ENCODE results near the gene TEF.

Gene TEF

GRCh38 chr22:41343300-41343699 lies 38.4 kb upstream of the TEF start:
- Histone ChIP-seq H3K36me3 (ENCODE audit: low read length) (no peaks in the 10 kb centered on the region), H3K9ac (ENCODE audit: low read length) (no peak overlapping the region)
- TF ChIP-seq CTCF (IDR thresholded peaks at IDR 0.05; ENCODE audit: insufficient read depth, low read length, poor library complexity, severe bottlenecking): no peak
- no peak for TF ChIP-seq EZH2phosphoT487 (conservative IDR thresholded peaks at IDR 0.05; ENCODE audit: low read length)

DNA sequence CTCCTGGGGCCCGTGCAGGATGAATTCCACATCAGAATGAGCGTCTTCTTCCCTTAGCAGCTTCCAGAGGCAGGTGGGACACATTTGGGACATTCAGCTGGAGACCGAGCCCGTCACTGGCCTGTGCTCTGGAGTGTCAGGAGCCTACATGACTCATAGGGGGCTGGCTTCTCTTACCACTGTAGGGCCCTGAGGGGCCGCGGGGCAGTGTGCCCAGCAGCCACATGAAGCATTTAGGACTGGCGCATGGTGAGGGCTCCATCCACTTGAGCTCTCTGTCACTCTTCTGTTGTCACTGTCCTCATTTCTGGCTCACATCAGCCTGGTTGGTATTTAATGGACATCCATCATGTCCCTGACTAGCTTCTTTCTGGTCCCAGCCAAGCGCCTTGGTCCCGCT lies 38.0 kb upstream of the TEF start:
- Histone ChIP-seq H3K27ac (ENCODE audit: low read depth, low read length) (no peak overlapping the region), H3F3A (ENCODE audit: insufficient read depth) (no peaks in the 10 kb centered on the region), H2AFZ (ENCODE audit: low read depth, low read length, severe bottlenecking) (no peak overlapping the region), H3K4me2 (ENCODE audit: low read depth, low read length, poor library complexity, severe bottlenecking) (no peak overlapping the region), H3K9me3 (ENCODE audit: insufficient read depth, low read length) (no peaks in the 10 kb centered on the region), H3K36me3 (ENCODE audit: low read length) (no peaks in the 10 kb centered on the region), H3K9me2 (replicated peaks; ENCODE audit: insufficient read depth, low read length) (no peaks in the 10 kb centered on the region), H3K9ac (ENCODE audit: low read length) (no peak overlapping the region), H3K79me2 (ENCODE audit: insufficient read depth, low read length) (no peaks in the 10 kb centered on the region), H4K20me1 (ENCODE audit: low read depth, low read length) (no peaks in the 10 kb centered on the region), H3K27me3 (ENCODE audit: low read length) (no peaks in the 10 kb centered on the region), H3K4me3 (ENCODE audit: insufficient read depth, low read length, poor library complexity, severe bottlenecking) (no peak overlapping the region)
- TF ChIP-seq CTCF (IDR thresholded peaks at IDR 0.05; ENCODE audit: insufficient read depth, low read length, poor library complexity, severe bottlenecking) (no peak), EZH2phosphoT487 (conservative IDR thresholded peaks at IDR 0.05; ENCODE audit: low read length) (no peak)

More at GRCh38 chr22:41343300-41343699, 38.4 kb upstream of the TEF start:
- H3K4me3 ChIP-seq (ENCODE audit: insufficient read depth, low read length, poor library complexity, severe bottlenecking): no peak overlapping the region
- H4K20me1 ChIP-seq (ENCODE audit: low read depth, low read length): no peaks in the 10 kb centered on the region
- no peaks in the 10 kb centered on the region for H3F3A ChIP-seq (ENCODE audit: insufficient read depth)
- no peaks in the 10 kb centered on the region for H3K9me2 ChIP-seq (replicated peaks; ENCODE audit: insufficient read depth, low read length)
- no peak overlapping the region for H3K27ac ChIP-seq (ENCODE audit: low read depth, low read length)
- no peaks in the 10 kb centered on the region for H3K79me2 ChIP-seq (ENCODE audit: insufficient read depth, low read length)
- H3K27me3 ChIP-seq (ENCODE audit: low read length): no peaks in the 10 kb centered on the region
- H3K4me2 ChIP-seq (ENCODE audit: low read depth, low read length, poor library complexity, severe bottlenecking): no peak overlapping the region
- no peak overlapping the region for H2AFZ ChIP-seq (ENCODE audit: low read depth, low read length, severe bottlenecking)
- H3K9me3 ChIP-seq (ENCODE audit: insufficient read depth, low read length): no peaks in the 10 kb centered on the region

DNA sequence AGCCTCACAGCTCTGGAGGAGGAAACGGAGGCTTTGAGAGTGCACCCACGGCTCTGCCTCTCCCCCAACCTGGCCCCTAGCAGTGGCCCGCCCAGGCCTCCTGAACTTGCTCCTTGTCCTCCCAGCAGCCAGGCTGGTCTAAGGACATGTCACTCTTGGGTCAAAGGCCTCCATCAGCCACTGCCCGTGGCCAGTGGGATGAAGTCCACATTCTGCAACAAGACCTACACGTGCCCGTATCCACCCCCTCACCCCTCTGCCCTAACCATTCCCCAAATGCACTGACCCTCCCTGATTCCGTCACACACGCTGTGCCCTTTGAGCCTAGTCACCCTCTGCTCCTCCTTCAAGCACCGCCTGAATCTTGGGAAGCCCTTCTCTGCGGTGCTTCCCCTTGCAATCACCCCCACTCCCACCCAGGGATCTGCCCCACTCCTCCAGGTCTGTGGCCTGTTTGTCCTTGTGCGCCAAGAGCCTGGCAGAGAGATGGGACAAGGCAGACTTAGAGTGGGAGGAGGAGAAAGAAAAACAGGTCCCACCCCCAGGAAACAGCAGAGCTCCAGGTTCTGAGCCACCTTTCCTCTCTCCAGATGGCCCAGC lies 37.5 kb upstream of the TEF start:
- Histone ChIP-seq H3K27ac (ENCODE audit: low read depth, low read length) (no peak overlapping the region), H3K27me3 (ENCODE audit: low read length) (no peaks in the 10 kb centered on the region), H4K20me1 (ENCODE audit: low read depth, low read length) (no peaks in the 10 kb centered on the region), H3K36me3 (ENCODE audit: low read length) (no peaks in the 10 kb centered on the region), H3K4me3 (ENCODE audit: insufficient read depth, low read length, poor library complexity, severe bottlenecking) (no peak overlapping the region), H3K9me3 (ENCODE audit: insufficient read depth, low read length) (no peaks in the 10 kb centered on the region), H3K79me2 (ENCODE audit: insufficient read depth, low read length) (no peaks in the 10 kb centered on the region), H3F3A (ENCODE audit: insufficient read depth) (no peaks in the 10 kb centered on the region), H2AFZ (ENCODE audit: low read depth, low read length, severe bottlenecking) (no peak overlapping the region), H3K9me2 (replicated peaks; ENCODE audit: insufficient read depth, low read length) (no peaks in the 10 kb centered on the region), H3K4me2 (ENCODE audit: low read depth, low read length, poor library complexity, severe bottlenecking) (no peak overlapping the region), H3K9ac (ENCODE audit: low read length) (no peak overlapping the region)
- TF ChIP-seq CTCF (IDR thresholded peaks at IDR 0.05; ENCODE audit: insufficient read depth, low read length, poor library complexity, severe bottlenecking): no peak
- TF ChIP-seq EZH2phosphoT487 (conservative IDR thresholded peaks at IDR 0.05; ENCODE audit: low read length): no peak

All from SU-DHL-6 (cell line).